OCI-LY7 (cell line): ENCODE measurements around the gene EPHB1. TPM values are rescaled to one million over a fixed set of nuclear protein-coding genes. Genes with fewer than 3 reads are reported as not detected.

Experiments
- BruUV-seq: library from RNA; stranded (reverse); fragments of 400-500 nt; replicated peaks from 2 replicates; lab custom pipeline; 2021; lab: Mats Ljungman, UMichigan
- CTCF ChIA-PET: fragments of 300-600 bp; sonication (Branson Sonifier 250); formaldehyde crosslinking; loops from one replicate; lab custom pipeline; 2022; ENCODE audit warnings: antibody characterized with exemption; ENCODE audit not compliant: unreplicated experiment; lab: Charles Lee
- POLR2A ChIA-PET: fragments of 300-600 bp; sonication (Branson Sonifier 250); formaldehyde crosslinking; loops from one replicate; lab custom pipeline; 2022; ENCODE audit warnings: antibody characterized with exemption; lab: Charles Lee
- DNase-seq: peaks from one replicate; pipeline ENCODE4 v3.0.0-alpha.2; 2015; ENCODE audit warnings: low spot score
- H2AFZ ChIP-seq: fragments of 200-600 bp; sonication (generic), shearing (Covaris generic); 2 replicates; pipeline ENCODE4 v1.6.1; 2014; ENCODE audit warnings: mild to moderate bottlenecking, antibody characterized with exemption, low read length, moderate library complexity
- H3K27ac ChIP-seq: fragments of 200-600 bp; sonication (generic); 2 replicates; pipeline ENCODE4 v1.5.1; 2014; ENCODE audit warnings: mixed run types, low read depth, mild to moderate bottlenecking, moderate library complexity, low read length, inconsistent platforms; ENCODE audit not compliant: poor library complexity, severe bottlenecking
- H3K36me3 ChIP-seq: fragments of 200-600 bp; sonication (generic); 2 replicates; pipeline ENCODE4 v1.6.1; 2014; ENCODE audit warnings: mild to moderate bottlenecking, antibody characterized with exemption, low read length, moderate library complexity, mixed read lengths; ENCODE audit not compliant: insufficient read depth
- H3K4me1 ChIP-seq: fragments of 200-600 bp; sonication (generic); 2 replicates; pipeline ENCODE4 v1.5.1; 2014; ENCODE audit warnings: mild to moderate bottlenecking, low read length; ENCODE audit not compliant: insufficient read depth, poor library complexity, severe bottlenecking
- H3K4me2 ChIP-seq: fragments of 200-600 bp; sonication (generic); 2 replicates; pipeline ENCODE4 v1.6.1; 2014; ENCODE audit warnings: mild to moderate bottlenecking, low read length
- H3K4me3 ChIP-seq: fragments of 200-600 bp; sonication (generic); 2 replicates; pipeline ENCODE4 v1.5.1; 2014; ENCODE audit warnings: mild to moderate bottlenecking, low read depth, low read length; ENCODE audit not compliant: poor library complexity, severe bottlenecking
- H3K79me2 ChIP-seq: fragments of 200-600 bp; sonication (generic); 2 replicates; pipeline ENCODE4 v1.6.1; 2016; ENCODE audit warnings: low read depth, mild to moderate bottlenecking, low read length, moderate library complexity, mixed read lengths; ENCODE audit not compliant: insufficient read depth
- H3K9me2 ChIP-seq: fragments of 200-600 bp; sonication (generic); 2 replicates; pipeline ENCODE4 v1.6.1; 2016; ENCODE audit warnings: mild to moderate bottlenecking, low read length, mixed read lengths; ENCODE audit not compliant: insufficient read depth
- H3K9me3 ChIP-seq: fragments of 200-600 bp; sonication (generic); 2 replicates; pipeline ENCODE4 v1.6.1; 2014; ENCODE audit warnings: mild to moderate bottlenecking, mixed run types, low read length, mixed read lengths
- H4K20me1 ChIP-seq: fragments of 200-600 bp; sonication (generic); 2 replicates; pipeline ENCODE4 v1.6.1; 2014; ENCODE audit warnings: mild to moderate bottlenecking, antibody characterized with exemption, low read length, moderate library complexity, mixed read lengths; ENCODE audit not compliant: insufficient read depth
- CTCF ChIP-seq: fragments of 200-600 bp; sonication (generic); conservative IDR thresholded peaks from 2 replicates; pipeline ENCODE4 v1.5.1; 2014; ENCODE audit warnings: mild to moderate bottlenecking, antibody characterized with exemption, low read length, moderate library complexity, mixed read lengths
- EZH2phosphoT487 ChIP-seq: fragments of 200-600 bp; sonication (generic); IDR thresholded peaks from 2 replicates; pipeline ENCODE4 v1.6.1; 2018; ENCODE audit warnings: low read depth, borderline replicate concordance, mild to moderate bottlenecking, mixed run types, antibody characterized with exemption, low read length, moderate library complexity, mixed read lengths
- intact Hi-C: fragments of 100-400 bp; cut with micrococcal nuclease; formaldehyde crosslinking; loops from one replicate; pipeline ENCODE4 v1.10.0; 2022; ENCODE audit not compliant: unreplicated experiment
- total RNA-seq, 2 experiments: library from RNA; depleted of rRNA in 1 of 2; stranded (reverse); fragments of >200 nt in 1 of 2; shearing (Covaris generic) in 1 of 2; gene quantifications; 2 replicates each; pipeline ENCODE4 v1.2.3, GENCODE V29; 2014 to 2022

EPHB1 gene
- total RNA-seq, 2 experiments from 2014 or later, result 0.54 to 1.3 TPM

DNA sequence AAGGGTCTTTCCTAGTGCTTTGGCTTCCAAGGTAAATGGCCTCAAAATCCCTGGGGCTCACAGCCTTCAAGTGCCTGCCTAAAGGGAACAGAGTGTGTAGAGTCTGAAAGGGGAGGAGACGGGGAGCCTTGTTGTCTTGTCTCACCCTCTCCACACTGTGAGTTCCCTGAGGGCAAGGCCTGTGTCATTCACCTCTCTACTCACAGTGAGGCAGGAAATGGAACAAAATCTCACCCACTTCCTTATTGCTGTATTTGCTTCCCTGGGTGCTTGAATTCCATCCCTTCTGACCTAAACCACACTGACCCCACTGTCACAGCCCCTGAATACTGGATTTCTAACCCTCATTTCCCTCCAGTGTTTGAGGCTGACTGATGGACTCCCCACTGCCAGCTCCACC lies 197.5 kb downstream of the EPHB1 start:
- H3K4me3 ChIP-seq, result no peak overlapping the region
- DNase-seq, result no peak
- no peak overlapping the region for H3K4me2 ChIP-seq
- intact Hi-C loops, result no loop called here
- H3K4me1 ChIP-seq, result no peaks in the 10 kb centered on the region
- no peaks in the 10 kb centered on the region for H3K36me3 ChIP-seq
- no peaks in the 10 kb centered on the region for H3K9me2 ChIP-seq
- H3K9me3 ChIP-seq, result no peaks in the 10 kb centered on the region
- CTCF ChIA-PET, result no interaction called here
- no peak overlapping the region for H3K27ac ChIP-seq
- BruUV-seq, result no TSS peak
- no peaks in the 10 kb centered on the region for H3K79me2 ChIP-seq
- H4K20me1 ChIP-seq, result no peaks in the 10 kb centered on the region
- no peak for TF ChIP-seq EZH2phosphoT487
- no peak for TF ChIP-seq CTCF
- no peak overlapping the region for H2AFZ ChIP-seq
- POLR2A ChIA-PET, result no interaction called here

DNA sequence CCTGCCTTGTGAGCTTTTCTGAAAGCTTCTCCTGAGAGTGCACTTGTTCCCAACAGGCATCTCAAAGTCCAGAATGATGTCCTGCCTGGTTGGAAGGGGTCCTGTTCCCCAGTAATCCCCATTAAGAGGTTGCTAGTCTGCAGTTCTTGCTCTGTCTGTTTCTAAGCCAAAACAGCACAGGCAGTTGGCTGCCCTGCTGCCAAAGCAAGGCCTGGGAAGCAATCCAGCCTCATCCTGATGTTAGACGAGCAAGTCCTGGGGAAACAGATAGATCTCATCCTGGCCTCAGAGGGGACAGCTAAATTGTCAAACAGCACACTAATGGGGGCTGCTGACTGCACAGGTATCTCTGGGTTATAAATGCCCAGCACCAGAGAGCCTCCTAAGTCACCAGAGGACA lies 198.0 kb downstream of the EPHB1 start:
- POLR2A ChIA-PET, result no interaction called here
- no peak overlapping the region for H3K27ac ChIP-seq
- no peak for DNase-seq
- no peak for TF ChIP-seq EZH2phosphoT487
- TF ChIP-seq CTCF, result no peak
- no peak overlapping the region for H3K4me3 ChIP-seq
- BruUV-seq, result no TSS peak
- no peaks in the 10 kb centered on the region for H4K20me1 ChIP-seq
- no peaks in the 10 kb centered on the region for H3K9me2 ChIP-seq
- H3K4me2 ChIP-seq, result no peak overlapping the region
- H3K4me1 ChIP-seq, result no peaks in the 10 kb centered on the region
- no peaks in the 10 kb centered on the region for H3K9me3 ChIP-seq
- no peaks in the 10 kb centered on the region for H3K36me3 ChIP-seq
- H3K79me2 ChIP-seq, result no peaks in the 10 kb centered on the region
- intact Hi-C loops, result no loop called here
- CTCF ChIA-PET, result no interaction called here
- H2AFZ ChIP-seq, result no peak overlapping the region

DNA sequence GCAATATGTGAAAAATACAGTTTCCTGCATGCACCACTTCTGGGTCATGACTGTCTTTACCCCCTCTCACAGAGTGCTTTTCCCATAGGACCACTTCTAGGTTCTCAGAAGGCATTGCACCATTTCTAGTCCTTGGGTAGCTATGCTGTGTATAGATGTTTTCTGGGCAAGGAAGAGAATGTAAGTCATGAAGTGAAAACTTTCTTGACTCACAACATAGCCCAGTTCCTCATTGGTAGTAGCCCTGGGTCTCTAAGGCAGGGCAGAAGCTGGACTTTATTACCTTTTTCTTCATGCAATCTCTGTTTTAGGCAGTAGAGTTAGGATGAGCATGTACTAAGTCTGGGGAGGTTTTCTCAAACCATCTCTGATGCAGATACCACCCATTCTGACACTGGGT lies 203.1 kb downstream of the EPHB1 start:
- H4K20me1 ChIP-seq, result no peaks in the 10 kb centered on the region
- no peaks in the 10 kb centered on the region for H3K36me3 ChIP-seq
- ChIA-PET CTCF (no interaction called here), POLR2A (interaction anchor here (1.2 kb wide), 1 partner anchor 8 kb away, joined by 4 read pairs; no protein-coding TSS in a partner anchor)
- no peak for TF ChIP-seq EZH2phosphoT487
- TF ChIP-seq CTCF, result no peak
- no peak overlapping the region for H3K4me2 ChIP-seq
- no peak for DNase-seq
- intact Hi-C loops, result no loop called here
- no peak overlapping the region for H3K4me3 ChIP-seq
- BruUV-seq, result no TSS peak
- H3K9me3 ChIP-seq, result no peaks in the 10 kb centered on the region
- no peaks in the 10 kb centered on the region for H3K4me1 ChIP-seq
- no peak overlapping the region for H2AFZ ChIP-seq
- H3K27ac ChIP-seq, result no peak overlapping the region
- no peaks in the 10 kb centered on the region for H3K79me2 ChIP-seq
- H3K9me2 ChIP-seq, result no peaks in the 10 kb centered on the region
